ENCODE results near the gene ASIC2. TPM values are rescaled to one million over a fixed set of nuclear protein-coding genes. Genes with fewer than 3 reads are reported as not detected.

The ASIC2 gene
- total and polyA plus RNA-seq, 2 donors (not counting 3 experiments of a cell fraction or from before 2014, with no cell fraction given), result not detected

DNA sequence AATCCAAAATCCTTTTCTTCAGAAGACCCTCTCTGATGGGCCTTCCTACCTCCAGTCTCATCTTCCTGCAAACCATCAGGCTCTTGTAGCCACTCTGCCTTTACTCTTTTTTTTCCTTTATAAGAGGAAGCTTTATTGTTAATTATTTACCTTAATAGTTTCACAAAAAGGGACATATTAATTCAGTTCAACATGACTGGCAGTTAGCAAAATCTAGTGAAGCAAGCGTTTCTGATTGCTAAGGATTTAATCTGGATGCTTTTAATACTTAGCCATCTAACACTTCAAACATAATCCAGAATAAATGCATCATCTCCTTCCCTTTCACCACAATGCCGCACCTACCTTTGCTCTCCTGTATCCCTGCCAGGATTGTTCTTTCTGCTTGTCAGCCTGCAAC lies 239.4 kb downstream of the ASIC2 start:
- H3K36me3 ChIP-seq (ENCODE audit: control insufficient read depth in 2 of 2, extremely low read depth in 1 of 2, insufficient read depth in 2 of 2, low read length in 2 of 2), result no peaks in the 10 kb centered on the region
- dilution Hi-C loops (cut with MboI; ENCODE audit: extremely low pct_ligation_motif_present, low sequenced_read_pairs), result no loop called here
- H3K9ac ChIP-seq (replicated peaks; ENCODE audit: extremely low read depth, insufficient read depth, low read length), result no peak overlapping the region
- CTCF ChIA-PET, result no interaction called here
- H2AFZ ChIP-seq (ENCODE audit: low read depth, low read length), result no peak overlapping the region
- H3K9me1 ChIP-seq (replicated peaks; ENCODE audit: control insufficient read depth, extremely low read depth, insufficient read depth, low read length), result no peaks in the 10 kb centered on the region
- H3K27ac ChIP-seq (ENCODE audit: insufficient read depth, low read depth, low read length), result no peak overlapping the region
- H3K4me2 ChIP-seq (ENCODE audit: insufficient read depth, low read length), result no peak overlapping the region
- intact Hi-C loops (cut with micrococcal nuclease), result no loop called here
- FAIRE-seq, result no peak
- H4K20me1 ChIP-seq (replicated peaks; ENCODE audit: control insufficient read depth, extremely low read depth, insufficient read depth, low read length), result no peaks in the 10 kb centered on the region
- no TSS peak for BruUV-seq (replicated peaks)
- H3K27me3 ChIP-seq (ENCODE audit: control insufficient read depth in 2 of 2, insufficient read depth in 2 of 2, low read length in 2 of 2), result no peaks in the 10 kb centered on the region
- TF ChIP-seq, protein P1, sequence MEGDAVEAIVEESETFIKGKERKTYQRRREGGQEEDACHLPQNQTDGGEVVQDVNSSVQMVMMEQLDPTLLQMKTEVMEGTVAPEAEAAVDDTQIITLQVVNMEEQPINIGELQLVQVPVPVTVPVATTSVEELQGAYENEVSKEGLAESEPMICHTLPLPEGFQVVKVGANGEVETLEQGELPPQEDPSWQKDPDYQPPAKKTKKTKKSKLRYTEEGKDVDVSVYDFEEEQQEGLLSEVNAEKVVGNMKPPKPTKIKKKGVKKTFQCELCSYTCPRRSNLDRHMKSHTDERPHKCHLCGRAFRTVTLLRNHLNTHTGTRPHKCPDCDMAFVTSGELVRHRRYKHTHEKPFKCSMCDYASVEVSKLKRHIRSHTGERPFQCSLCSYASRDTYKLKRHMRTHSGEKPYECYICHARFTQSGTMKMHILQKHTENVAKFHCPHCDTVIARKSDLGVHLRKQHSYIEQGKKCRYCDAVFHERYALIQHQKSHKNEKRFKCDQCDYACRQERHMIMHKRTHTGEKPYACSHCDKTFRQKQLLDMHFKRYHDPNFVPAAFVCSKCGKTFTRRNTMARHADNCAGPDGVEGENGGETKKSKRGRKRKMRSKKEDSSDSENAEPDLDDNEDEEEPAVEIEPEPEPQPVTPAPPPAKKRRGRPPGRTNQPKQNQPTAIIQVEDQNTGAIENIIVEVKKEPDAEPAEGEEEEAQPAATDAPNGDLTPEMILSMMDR (IDR thresholded peaks at IDR 0.05; ENCODE audit: extremely low read depth in 1 of 2, insufficient read depth in 1 of 2, low read depth in 1 of 2, low read length in 2 of 2), result no peak
- TF ChIP-seq FOS (IDR thresholded peaks at IDR 0.05; ENCODE audit: borderline replicate concordance, insufficient read depth, low read length) (no peak), EZH2 (IDR thresholded peaks at IDR 0.05; ENCODE audit: borderline replicate concordance, low read depth, low read length, severe bottlenecking) (no peak), POLR2A (IDR thresholded peaks at IDR 0.05; ENCODE audit: low read depth, low read length) (no peak), POLR2AphosphoS5 (IDR thresholded peaks at IDR 0.05; ENCODE audit: insufficient read depth, low read depth, low read length) (no peak), GATA2 (IDR thresholded peaks at IDR 0.05; ENCODE audit: insufficient read depth, insufficient read length, low read depth, low read length) (no peak), JUN (IDR thresholded peaks at IDR 0.05; ENCODE audit: borderline replicate concordance, insufficient read depth, insufficient read length, low read depth) (no peak), MYC (IDR thresholded peaks at IDR 0.05; ENCODE audit: low read depth, low read length) (no peak)
- TF ChIP-seq, protein P2, sequence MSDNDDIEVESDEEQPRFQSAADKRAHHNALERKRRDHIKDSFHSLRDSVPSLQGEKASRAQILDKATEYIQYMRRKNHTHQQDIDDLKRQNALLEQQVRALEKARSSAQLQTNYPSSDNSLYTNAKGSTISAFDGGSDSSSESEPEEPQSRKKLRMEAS (IDR thresholded peaks at IDR 0.05; ENCODE audit: insufficient read depth, insufficient read length), result no peak
- no peak overlapping the region for H3K4me3 ChIP-seq (replicated peaks in 1 of 3; ENCODE audit: insufficient read depth in 1 of 3, low read depth in 1 of 3, low read length in 3 of 3)
- no peaks in the 10 kb centered on the region for H3K79me2 ChIP-seq (ENCODE audit: control insufficient read depth, insufficient read depth, low read length)
- POLR2A ChIA-PET, result no interaction called here
- H3K9me3 ChIP-seq (replicated peaks; ENCODE audit: control insufficient read depth, insufficient read depth, low read length), result no peaks in the 10 kb centered on the region
- DNase-seq (ENCODE audit: low read depth, low spot score), result no peak
- no peaks in the 10 kb centered on the region for H3K4me1 ChIP-seq (ENCODE audit: control insufficient read depth, extremely low read depth, insufficient read depth, low read length)

Data from endothelial cell of umbilical vein (primary cell).